GM18873 (cell line): Measurements from ENCODE around the gene NTS.

Experiments used
- ATAC-seq: cut with Tn5 transposase; IDR thresholded peaks from one replicate; pipeline ENCODE4 v1.9.1; 2021; ENCODE audit warnings: mild to moderate bottlenecking, moderate library complexity, moderate number of reproducible peaks; ENCODE audit not compliant: unreplicated experiment, low FRiP score

Gene NTS

DNA sequence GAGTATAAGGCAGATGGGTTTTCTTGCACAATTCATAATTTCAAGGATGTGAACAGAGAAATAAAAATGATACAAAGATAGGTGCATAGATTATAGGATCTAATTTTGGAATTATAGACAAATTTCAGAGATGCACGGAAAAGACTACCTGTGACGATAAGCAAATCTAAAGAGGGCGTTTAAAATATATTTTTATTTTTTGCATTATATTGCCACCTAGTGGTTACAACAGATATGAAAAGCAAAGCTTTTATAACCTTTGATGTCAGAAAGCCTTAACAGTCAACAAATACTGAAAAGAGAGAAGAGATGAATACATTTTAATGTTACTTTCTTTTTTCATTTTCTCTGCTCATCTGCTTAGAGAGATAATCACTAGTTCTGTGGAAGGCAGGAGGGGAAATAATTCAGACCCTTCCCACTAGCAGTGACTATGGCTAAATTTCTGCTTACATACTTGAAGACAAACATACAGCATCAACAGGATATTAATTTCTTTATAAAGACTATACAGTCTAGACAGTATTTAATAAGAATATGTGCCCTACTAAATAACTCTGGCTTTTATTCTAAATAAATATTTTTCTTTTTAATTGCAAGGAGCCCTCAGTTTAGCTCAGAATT is 46.3 kb downstream of the NTS start:
- no peak for ATAC-seq

DNA sequence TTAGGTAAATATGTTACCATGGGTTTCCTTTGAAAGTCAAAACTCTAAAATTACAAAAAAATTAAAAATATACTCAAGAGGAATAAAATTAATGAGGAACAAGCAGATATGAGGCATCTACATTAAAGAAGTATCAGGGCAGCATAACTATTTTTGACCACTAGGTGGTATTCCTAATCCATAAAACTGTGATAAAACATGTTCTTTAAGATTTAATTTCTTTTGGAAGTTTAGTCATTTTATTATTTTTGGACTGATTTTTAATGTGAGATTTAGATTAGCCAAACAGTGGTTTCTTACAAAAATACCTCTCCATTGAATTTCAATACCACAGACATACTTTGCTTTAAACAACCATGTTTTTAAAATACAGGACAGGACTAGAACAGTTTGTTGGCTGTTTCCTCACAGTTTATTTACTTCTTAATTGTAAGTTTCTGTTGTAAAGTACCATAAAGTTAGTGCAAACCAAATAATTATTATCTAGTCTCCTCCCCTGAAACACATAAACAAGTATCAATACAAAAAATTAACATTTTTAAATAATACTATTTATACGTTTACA is 49.8 kb downstream of the NTS start:
- ATAC-seq: no peak

DNA sequence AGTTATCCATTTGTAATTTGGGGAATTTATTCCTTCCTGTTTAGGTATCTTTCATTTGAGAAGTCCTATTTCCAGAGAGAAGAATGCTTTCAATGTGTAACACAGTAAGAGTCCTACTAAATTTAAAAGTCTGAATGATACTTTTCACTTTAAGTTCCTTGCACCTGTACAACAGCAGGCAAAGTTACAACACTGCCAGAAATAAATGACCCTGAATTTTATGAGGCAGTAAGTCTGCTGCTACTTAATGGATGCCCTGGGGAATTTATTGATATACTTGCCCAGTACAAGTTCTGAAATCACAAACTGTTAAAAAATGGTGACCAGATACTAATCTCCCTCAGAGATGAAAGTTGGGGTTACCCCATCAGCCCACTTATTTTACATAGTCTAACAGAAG is 53.1 kb downstream of the NTS start:
- ATAC-seq: no peak
